DMS79 (cell line): ENCODE measurements around the gene RAD51.
"Not testable (repeated sequence)": the region's sequence is repeated elsewhere in the genome, so short reads cannot be mapped to it uniquely, and the experiment has no call there.

ENCODE experiments used
- DNase-seq: peaks from one replicate; lab custom pipeline; 2025; lab: John Stamatoyannopoulos, UW

Gene RAD51

GRCh38 chr15:40694688-40695468 is at the start of gene RAD51:
RAD51 (plus strand) TSS chr15:40695174; CDS start chr15:40698759, 3,585 bp downstream.
- DNase-seq, result peak; percentile 45

GRCh38 chr15:40647523-40647922 is 47.5 kb upstream of the RAD51 start:
- no peak for DNase-seq

DNA sequence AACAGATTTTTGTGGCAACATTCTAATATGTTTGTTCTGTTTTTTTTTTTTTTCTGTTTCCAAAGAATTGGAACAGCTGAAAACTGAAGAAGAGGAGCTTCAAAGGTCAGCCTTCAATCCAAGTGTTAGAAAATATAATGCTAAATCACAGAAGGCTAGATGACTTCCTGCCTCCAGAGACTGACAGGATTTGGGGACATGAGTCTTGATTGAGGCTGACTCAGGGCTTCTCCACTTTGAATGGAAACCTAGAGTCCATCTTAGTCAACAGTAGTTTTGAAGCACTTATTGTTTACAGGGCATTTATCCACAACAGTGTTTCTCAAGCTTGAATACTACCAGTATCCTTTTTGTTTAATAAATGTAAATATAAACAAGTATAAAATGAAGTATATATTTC is 44.5 kb upstream of the RAD51 start:
- DNase-seq, result no peak

- no peak for DNase-seq
Measured at GRCh38 chr15:40660686-40661085, 34.3 kb upstream of the RAD51 start.

GRCh38 chr15:40664909-40665308 is 30.1 kb upstream of the RAD51 start:
- no peak for DNase-seq

- not testable (repeated sequence) for DNase-seq
Measured at GRCh38 chr15:40676290-40676689, 18.7 kb upstream of the RAD51 start.

GRCh38 chr15:40676906-40677305 is 18.1 kb upstream of the RAD51 start:
- DNase-seq, result not testable (repeated sequence)

- no peak for DNase-seq
Measured at GRCh38 chr15:40680151-40680550, 14.8 kb upstream of the RAD51 start.

GRCh38 chr15:40680959-40681358 is 14.0 kb upstream of the RAD51 start:
- not testable (repeated sequence) for DNase-seq

DNA sequence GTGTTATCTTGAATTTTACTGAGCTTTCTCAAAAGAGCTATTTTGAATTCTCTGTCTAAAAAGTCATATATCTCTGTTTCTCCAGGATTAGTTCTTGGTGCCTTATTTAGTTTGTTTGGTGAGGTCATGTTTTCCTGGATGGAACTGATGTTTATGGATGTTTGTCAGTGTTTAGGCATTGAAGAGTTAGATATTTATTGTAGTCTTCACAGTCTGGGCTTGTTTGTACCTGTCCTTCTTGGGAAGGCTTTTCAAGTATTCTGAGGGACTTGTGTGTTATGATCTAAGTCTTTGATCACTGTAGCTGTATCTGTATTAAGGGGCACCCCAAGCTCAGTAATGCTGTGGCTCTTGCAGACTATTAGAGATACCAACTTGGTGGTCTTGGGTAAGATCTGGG is 10.6 kb upstream of the RAD51 start:
- DNase-seq, result no peak

GRCh38 chr15:40685376-40685775 is 9.6 kb upstream of the RAD51 start:
- DNase-seq, result no peak

GRCh38 chr15:40688932-40689799 is 5.8 kb upstream of the RAD51 start:
- no peak for DNase-seq

GRCh38 chr15:40691737-40692136 is 3.2 kb upstream of the RAD51 start:
- no peak for DNase-seq

GRCh38 chr15:40693904-40694687 is 878 bp upstream of the RAD51 start:
- DNase-seq, result peak; percentile 0

DNA sequence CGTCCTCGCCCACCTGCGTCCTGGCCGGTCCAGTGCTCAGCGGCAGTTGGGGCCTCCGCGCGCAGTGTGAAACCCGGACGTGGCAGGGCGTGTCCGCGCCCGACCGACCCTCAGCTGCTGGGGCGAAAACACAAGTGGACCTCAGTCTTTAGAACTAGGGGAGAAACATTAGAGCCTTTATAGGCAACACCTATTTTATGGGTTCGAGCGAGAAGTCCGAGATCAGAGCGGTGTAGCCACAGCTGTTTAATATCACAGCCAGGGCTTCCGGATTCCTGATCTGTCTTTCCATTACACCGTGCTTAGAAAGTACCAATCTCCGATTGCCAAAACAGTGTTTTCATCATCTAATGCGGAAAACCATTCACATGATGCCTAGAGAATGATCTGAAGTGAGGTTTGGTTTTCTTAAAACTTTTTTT is 506 bp downstream of the RAD51 start:
- no peak for DNase-seq

GRCh38 chr15:40696228-40696627 is 1.3 kb downstream of the RAD51 start:
- no peak for DNase-seq

- no peak for DNase-seq
Measured at GRCh38 chr15:40697916-40698315, 2.9 kb downstream of the RAD51 start.

DNA sequence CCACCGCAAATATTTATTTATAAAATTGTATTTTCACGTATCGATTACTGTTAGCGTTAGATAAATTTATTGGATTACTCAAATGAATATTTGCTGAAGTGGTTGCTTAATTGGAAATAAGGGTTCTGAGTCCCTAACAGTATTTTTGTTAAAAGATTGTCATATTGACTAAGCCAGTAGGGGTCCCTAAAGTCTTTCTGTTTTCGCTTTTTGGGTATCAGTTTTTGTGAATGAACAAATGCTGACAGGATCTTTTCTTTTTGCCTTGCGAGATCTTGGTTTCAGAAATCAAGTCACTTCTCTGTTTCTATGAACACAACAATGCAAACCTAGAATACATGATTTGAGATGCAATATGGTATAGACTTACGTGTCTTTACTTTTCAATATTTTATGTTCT is 7.1 kb downstream of the RAD51 start:
- no peak for DNase-seq

DNA sequence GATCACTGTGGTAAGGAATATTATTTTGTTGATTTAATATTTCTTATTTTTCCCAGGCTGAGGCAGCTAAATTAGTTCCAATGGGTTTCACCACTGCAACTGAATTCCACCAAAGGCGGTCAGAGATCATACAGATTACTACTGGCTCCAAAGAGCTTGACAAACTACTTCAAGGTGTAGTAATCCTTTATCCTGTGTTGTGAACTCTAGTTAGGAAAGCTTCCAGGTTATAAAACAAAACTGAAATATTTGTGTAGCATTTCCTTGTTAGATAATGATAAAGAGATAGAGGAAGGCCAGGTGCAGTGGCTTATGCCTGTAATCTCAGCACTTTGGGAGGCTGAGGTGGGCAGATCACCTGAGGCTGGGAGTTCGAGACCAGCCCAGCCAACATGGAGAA is 11.1 kb downstream of the RAD51 start:
- DNase-seq, result no peak

DNA sequence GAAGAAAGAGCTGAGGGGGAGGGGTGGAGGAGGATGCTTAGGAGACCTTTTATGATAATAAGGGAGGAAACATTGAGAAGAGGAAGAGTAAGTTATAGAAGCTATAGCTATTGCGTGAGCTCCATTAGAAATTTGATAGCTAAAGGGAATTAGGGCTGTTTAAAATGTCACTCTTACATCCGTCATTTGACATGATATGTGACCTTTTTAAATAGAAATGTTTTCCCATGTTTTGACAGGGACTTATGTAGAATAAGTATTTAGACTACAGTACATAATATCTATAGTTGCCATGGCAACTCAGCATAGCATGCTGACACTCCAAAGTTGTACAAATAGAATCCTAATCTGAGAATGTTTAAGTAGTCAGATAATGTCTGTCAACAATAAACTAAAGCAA is 19.2 kb downstream of the RAD51 start:
- no peak for DNase-seq

DNA sequence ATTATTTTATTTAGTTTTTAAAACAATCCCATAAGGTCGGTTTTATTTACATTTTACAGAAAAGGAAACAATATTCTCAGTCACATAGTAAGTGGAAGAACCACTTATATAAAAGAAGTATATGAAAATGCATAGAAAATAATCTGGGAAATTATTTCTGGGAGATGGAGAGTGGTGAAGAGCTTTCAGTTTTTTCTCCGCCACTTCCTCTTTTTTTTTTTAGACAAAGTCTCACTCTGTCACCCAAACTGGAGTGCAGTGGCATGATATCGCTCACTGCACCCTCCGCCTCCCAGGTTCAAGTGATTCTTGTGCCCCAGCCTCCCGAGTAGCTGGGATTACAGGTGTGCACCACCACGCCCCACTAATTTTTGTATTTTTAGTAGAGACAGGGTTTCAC is 21.2 kb downstream of the RAD51 start:
- no peak for DNase-seq

DNA sequence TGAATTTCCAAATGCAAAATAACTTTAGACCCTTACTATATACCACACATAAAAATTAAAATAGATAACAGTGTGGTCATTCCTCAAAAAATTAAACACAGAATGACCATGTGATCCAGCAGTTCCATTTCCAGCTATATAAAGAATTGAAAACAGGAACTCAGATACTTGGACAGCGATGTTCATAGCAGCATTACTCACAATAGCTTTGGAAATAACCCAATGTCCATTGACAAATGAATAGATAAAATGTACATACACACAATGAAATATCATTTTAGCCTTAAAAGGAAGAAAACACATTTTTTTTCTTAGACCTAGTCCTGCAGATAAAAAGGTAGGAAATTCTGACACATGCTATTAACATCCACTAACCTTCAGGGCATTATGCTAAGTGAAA is 26.7 kb downstream of the RAD51 start:
- DNase-seq, result no peak
